Effector memory CD4-positive, alpha-beta T cell (primary cell): ENCODE data around the gene PSPN.

ENCODE experiments used
- DNase-seq, 3 donors: peaks; one replicate each; pipeline ENCODE4 v3.0.0-alpha.2; 2020
- H3K27ac ChIP-seq: 2 replicates; pipeline ENCODE4 v1.7.0; 2013; ENCODE audit warnings: mild to moderate bottlenecking, low read length, moderate library complexity; ENCODE audit not compliant: insufficient read depth, poor library complexity, severe bottlenecking
- H3K27me3 ChIP-seq: replicated peaks from 2 replicates; pipeline ENCODE4 v1.7.0; 2013; ENCODE audit warnings: mild to moderate bottlenecking, low read length; ENCODE audit not compliant: insufficient read depth, control insufficient read depth, poor library complexity, severe bottlenecking
- H3K36me3 ChIP-seq: 2 replicates; pipeline ENCODE4 v1.7.0; 2013; ENCODE audit warnings: mild to moderate bottlenecking, low read length, moderate library complexity; ENCODE audit not compliant: control insufficient read depth, insufficient read depth
- H3K4me1 ChIP-seq: 2 replicates; pipeline ENCODE4 v1.7.0; 2013; ENCODE audit warnings: low read length, mild to moderate bottlenecking; ENCODE audit not compliant: control insufficient read depth, insufficient read depth, poor library complexity, severe bottlenecking
- H3K4me3 ChIP-seq: 2 replicates; pipeline ENCODE4 v1.7.0; 2013; ENCODE audit warnings: low read length, low read depth, mild to moderate bottlenecking; ENCODE audit not compliant: insufficient read depth, poor library complexity, severe bottlenecking
- H3K9me3 ChIP-seq: 2 replicates; pipeline ENCODE4 v1.7.0; 2013; ENCODE audit warnings: mild to moderate bottlenecking, low read length, moderate library complexity; ENCODE audit not compliant: control insufficient read depth
- total RNA-seq, 3 donors: gene quantifications; one replicate each; lab custom pipeline; 2026; lab: John Stamatoyannopoulos, UW

The PSPN gene
- total RNA-seq = 2.1 to 3.9 (median 2.2) reads per million in 3 donors

DNA sequence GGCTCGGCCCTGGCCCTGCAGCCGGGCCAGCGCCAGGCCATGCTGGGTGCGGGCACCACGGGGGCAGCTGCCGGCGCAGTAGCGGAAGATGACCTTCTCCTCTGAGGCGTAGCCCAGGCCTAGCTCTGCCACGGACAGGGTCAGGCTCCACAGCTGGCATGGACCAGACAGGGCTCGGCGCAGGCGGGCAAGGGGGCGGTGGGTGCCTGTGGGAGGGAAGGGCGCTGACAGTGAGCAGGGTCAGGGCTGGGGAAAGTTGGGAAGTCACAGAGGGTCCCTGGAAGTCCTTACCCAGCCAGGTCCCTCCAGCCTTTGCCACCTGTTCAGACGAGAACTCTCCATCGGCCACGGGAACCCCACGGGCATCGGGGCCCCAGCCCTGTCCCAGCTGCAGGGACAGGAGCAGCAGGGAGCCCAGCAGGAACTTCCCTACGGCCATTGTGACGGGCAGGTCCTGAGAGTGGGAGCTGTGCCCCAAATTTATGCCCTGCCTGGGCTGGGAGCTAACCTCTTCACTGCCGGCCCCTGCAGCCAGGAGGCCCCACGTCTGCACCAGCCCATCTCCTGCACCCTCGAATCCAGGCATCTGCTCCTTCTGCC lies at the start of gene PSPN:
TSS of gene PSPN (minus strand) at position 523 of the 600 bp plus-strand sequence. CDS start at position 439, 84 bp downstream.
- no peak for DNase-seq
- H3K4me1 ChIP-seq = no peaks in the 10 kb centered on the region
- H3K9me3 ChIP-seq = no peaks in the 10 kb centered on the region
- no peak within 1 kb of the TSS for H3K27ac ChIP-seq
- H3K27me3 ChIP-seq = no peaks in the 10 kb centered on the region
- peaks cover 14% of the 10 kb centered on the region for H3K36me3 ChIP-seq
- H3K4me3 ChIP-seq = no peak within 1 kb of the TSS

- Histone ChIP-seq H3K27me3 (no peaks in the 10 kb centered on the region), H3K36me3 (peaks cover 14% of the 10 kb centered on the region), H3K27ac (peak overlapping the region; percentile 65), H3K4me1 (peaks cover 17% of the 10 kb centered on the region), H3K4me3 (no peak overlapping the region), H3K9me3 (no peaks in the 10 kb centered on the region)
- DNase-seq = peak; percentile 98 to 100 (median 99)
These were observed 49.4 kb upstream of the PSPN start for GRCh38 chr19:6424939-6425731.

GRCh38 chr19:6424195-6424938 lies 48.6 kb upstream of the PSPN start, which contains the start of gene KHSRP:
Gene KHSRP, minus strand, starts transcription at chr19:6424811. Its CDS starts 110 bp downstream, at chr19:6424701.
- DNase-seq = peak in 1 of 3 donors; percentile 13
- no peaks in the 10 kb centered on the region for H3K9me3 ChIP-seq
- peak within 1 kb of the TSS; percentile 51 for H3K4me3 ChIP-seq
- H3K36me3 ChIP-seq = peaks cover 22% of the 10 kb centered on the region
- H3K27me3 ChIP-seq = no peaks in the 10 kb centered on the region
- H3K27ac ChIP-seq = peak within 1 kb of the TSS; percentile 65
- H3K4me1 ChIP-seq = peaks cover 17% of the 10 kb centered on the region

DNA sequence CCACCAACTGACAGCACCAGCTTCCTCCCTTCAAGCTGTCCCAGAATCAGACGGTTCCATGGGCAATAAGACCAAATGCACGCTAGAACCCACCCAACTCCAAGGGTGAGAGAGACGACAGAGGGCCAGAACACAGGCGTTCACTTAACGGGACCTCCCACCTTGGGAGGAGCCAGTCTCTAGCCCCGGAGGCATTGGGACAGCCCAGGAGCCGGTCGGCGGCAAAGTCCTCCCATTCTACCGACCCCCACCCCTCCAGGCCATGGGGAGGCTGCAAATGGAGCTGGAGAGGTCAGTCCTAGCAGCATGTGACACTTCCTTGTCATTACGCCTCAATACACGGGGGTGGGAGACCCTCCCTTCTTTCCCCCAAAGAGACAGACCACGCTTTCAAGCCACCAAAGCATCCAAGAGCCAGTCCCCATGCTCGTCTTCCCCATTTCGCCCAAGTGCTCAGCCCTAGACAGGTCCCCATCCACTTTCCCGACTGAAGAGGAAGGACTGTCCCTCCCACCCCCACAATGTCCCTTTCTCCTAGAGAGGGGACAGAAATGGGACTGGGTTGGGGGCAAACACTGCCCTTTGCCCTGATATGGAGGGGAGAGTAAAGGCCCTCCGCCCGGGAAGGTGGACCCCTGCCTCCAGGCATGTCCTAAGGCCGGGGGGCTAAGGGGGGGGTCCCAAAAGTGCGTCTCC lies 47.9 kb upstream of the PSPN start:
- peak overlapping the region; percentile 51 for H3K4me3 ChIP-seq
- peaks cover 17% of the 10 kb centered on the region for H3K4me1 ChIP-seq
- no peak for DNase-seq
- H3K36me3 ChIP-seq = peaks cover 29% of the 10 kb centered on the region
- H3K27ac ChIP-seq = peak overlapping the region; percentile 55
- no peaks in the 10 kb centered on the region for H3K9me3 ChIP-seq
- no peaks in the 10 kb centered on the region for H3K27me3 ChIP-seq

- Histone ChIP-seq H3K27me3 (no peaks in the 10 kb centered on the region), H3K9me3 (no peaks in the 10 kb centered on the region), H3K4me1 (peaks cover 17% of the 10 kb centered on the region), H3K27ac (no peak overlapping the region), H3K4me3 (no peak overlapping the region), H3K36me3 (peaks cover 52% of the 10 kb centered on the region)
- DNase-seq = no peak
These were observed 45.6 kb upstream of the PSPN start for GRCh38 chr19:6421075-6422014.

DNA sequence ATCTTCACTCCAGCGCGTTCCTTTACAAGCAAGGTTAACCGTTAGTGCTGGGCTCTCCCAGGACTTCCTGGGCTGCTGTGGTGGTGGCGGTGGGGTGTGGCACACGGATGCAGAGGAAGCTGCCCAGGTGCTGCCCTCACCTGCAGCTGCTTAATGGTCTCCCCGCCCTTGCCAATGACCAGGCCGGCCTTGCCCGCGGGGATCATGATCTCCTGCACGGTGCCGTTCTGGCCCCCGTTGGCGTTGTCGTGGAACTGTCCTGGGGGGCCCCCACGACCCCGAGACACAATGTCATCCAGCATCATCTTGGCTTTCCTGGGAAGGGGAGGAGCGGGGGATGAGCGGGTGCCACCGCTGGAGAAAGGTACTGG lies 42.8 kb upstream of the PSPN start:
- peaks cover 79% of the 10 kb centered on the region for H3K36me3 ChIP-seq

DNA sequence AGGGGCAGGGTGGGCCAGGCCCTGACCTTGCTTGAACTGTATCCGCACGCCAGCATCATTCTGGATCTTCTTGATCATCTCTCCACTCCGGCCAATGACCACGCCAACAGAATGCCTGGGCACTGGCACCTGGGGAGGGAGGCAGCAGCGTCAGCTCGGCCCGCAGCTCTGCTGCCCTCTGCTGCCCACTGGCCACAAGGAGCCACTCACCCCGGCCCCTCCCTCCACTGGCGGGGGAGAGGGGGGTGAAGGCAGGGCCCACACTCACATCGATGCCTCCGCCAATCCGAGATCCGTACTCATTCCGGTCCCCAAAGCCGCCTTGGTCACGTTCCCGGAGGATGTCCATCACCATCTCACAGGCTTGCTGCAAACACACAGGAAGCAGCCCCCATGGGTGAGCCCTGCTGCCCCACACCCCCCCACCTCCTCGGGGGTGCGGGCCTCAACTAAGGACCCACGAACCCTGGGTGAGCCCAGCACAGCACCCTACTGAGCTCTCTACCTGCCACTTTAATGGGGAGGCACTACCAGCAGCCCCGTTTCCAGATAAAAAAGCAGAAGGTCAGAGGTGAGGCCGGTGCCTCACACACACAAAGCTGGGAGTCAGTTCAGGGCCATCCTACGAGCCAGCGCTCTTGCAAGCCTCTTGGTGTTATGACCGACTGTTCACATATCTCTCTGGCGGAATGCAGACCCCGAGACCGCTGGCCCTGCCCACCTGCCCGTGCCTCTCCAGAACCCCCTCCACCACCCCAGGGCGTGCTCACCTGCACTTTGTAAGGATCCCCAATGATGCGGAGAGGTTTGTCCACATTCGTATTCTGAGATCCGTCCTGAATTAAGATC lies 42.2 kb upstream of the PSPN start:
- peaks cover 7% of the 10 kb centered on the region for H3K4me1 ChIP-seq
- H3K4me3 ChIP-seq = no peak overlapping the region
- peaks cover 79% of the 10 kb centered on the region for H3K36me3 ChIP-seq
- H3K27ac ChIP-seq = no peak overlapping the region
- H3K9me3 ChIP-seq = no peaks in the 10 kb centered on the region
- no peak for DNase-seq
- H3K27me3 ChIP-seq = no peaks in the 10 kb centered on the region

More for the DNA sequence above, 42.8 kb upstream of the PSPN start:
- Histone ChIP-seq H3K27ac (no peak overlapping the region), H3K27me3 (no peaks in the 10 kb centered on the region), H3K9me3 (no peaks in the 10 kb centered on the region), H3K4me1 (peaks cover 12% of the 10 kb centered on the region), H3K4me3 (no peak overlapping the region)
- no peak for DNase-seq

DNA sequence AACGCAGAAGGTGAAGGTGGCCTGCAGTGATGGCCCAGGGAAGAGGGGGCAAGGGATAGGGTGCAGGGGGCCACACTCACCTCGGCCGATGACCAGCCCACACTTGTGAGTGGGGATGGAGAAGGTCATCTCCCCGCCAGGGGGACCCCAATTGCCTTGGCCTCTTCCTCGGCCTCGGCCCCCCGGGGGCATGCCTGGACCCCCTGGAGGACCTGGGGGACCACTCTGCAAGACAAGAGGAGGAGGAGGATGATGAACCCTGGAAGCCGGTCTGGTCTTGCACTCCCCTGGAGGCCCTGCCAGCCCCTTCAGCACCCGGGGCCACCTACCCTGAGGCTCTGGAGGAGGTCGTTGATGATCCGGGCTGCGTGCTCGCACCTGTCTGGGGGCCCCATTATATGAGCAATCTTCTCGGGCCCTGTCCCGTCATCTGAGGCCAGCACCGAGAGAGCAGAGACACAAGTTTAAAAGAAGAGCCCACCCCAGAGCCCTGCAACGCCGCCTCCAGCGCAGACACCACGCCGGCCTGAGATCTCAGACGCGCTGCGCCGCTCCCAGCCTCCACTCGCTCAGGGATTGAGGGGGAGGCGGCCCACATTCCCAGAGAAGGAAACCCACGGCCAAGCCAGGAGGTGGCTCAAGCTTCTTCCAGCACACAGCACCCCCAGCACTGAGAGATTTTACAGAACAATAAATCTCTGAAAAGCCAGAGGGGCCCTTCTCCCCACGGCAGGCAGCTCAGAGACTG lies 41.1 kb upstream of the PSPN start:
- H3K27me3 ChIP-seq = no peaks in the 10 kb centered on the region
- H3K4me1 ChIP-seq = no peaks in the 10 kb centered on the region
- no peak for DNase-seq
- no peak overlapping the region for H3K27ac ChIP-seq
- H3K9me3 ChIP-seq = no peaks in the 10 kb centered on the region
- H3K36me3 ChIP-seq = peaks cover 79% of the 10 kb centered on the region
- H3K4me3 ChIP-seq = no peak overlapping the region
